ENCODE results near the gene CNTN4. TPM values are rescaled to one million over a fixed set of nuclear protein-coding genes. Genes with fewer than 3 reads are reported as not detected.

Gene CNTN4
- total RNA-seq, 1 donor, result 0.09 TPM

DNA sequence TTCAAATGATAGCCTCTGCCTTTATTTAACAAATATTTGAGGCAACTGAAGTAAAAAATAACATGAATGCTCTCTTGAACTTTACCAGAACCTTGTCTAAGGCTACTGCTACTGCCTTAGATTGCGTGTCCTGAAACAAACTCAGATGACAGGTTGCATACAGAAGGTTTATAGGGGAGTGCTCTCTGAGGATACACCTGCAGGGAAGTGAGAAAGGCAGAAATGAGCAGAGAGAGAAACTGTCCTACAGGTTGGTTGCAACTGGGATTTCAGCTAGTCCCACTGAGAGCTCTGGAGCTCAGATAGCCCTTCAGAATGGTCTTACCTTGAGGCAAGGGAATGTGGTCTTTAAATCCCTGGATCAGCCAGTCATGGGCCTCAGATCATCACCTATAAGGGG, 846.0 kb downstream of the CNTN4 start:
- no peak overlapping the region for H3K4me3 ChIP-seq (ENCODE audit: low read depth, low read length)
- TF ChIP-seq, protein P1, sequence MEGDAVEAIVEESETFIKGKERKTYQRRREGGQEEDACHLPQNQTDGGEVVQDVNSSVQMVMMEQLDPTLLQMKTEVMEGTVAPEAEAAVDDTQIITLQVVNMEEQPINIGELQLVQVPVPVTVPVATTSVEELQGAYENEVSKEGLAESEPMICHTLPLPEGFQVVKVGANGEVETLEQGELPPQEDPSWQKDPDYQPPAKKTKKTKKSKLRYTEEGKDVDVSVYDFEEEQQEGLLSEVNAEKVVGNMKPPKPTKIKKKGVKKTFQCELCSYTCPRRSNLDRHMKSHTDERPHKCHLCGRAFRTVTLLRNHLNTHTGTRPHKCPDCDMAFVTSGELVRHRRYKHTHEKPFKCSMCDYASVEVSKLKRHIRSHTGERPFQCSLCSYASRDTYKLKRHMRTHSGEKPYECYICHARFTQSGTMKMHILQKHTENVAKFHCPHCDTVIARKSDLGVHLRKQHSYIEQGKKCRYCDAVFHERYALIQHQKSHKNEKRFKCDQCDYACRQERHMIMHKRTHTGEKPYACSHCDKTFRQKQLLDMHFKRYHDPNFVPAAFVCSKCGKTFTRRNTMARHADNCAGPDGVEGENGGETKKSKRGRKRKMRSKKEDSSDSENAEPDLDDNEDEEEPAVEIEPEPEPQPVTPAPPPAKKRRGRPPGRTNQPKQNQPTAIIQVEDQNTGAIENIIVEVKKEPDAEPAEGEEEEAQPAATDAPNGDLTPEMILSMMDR (IDR thresholded peaks at IDR 0.05; ENCODE audit: insufficient read depth, low read length), result no peak
- DNase-seq (ENCODE audit: low read depth), result no peak

DNA sequence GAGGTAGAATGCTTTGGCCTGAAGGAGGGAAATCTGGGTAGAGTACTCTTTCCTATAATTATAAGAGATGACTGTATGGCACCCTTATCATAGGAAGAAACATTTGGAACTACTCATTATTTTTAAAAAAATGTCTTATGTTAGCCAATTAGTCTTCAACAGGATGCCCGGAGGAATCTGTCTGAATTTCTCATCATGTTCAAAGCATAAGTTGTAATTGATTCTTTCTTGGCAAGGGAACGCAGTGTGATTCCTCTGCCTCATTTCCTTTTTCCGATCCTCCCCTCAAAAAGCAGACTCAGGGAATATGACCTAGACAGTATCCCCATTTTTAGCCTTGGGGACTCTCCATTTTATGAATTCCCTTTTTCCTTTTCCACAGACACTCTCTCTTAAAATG, 846.5 kb downstream of the CNTN4 start:
- TF ChIP-seq, protein P1 (IDR thresholded peaks at IDR 0.05; ENCODE audit: insufficient read depth, low read length), result no peak
- DNase-seq (ENCODE audit: low read depth), result no peak
- H3K4me3 ChIP-seq (ENCODE audit: low read depth, low read length), result no peak overlapping the region

DNA sequence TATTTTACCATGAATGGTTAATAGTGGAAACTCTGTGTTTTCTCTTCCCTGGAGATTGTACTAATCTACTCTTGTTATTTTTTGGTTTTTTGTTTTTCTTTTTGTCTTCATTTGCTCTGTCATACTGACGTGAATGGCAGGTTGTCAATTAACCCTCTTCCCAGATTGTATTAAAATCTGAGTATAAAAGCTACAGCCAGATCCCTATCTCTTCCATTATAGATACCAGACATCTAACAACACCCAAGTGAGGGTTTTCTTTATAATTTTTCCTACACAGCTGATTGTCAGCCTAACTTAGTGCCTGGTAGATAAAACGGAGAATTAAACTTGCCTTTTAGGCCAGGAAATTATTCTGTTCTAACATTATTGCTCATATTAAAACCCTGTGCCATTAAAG, 848.9 kb downstream of the CNTN4 start:
- no peak overlapping the region for H3K4me3 ChIP-seq (ENCODE audit: low read depth, low read length)
- TF ChIP-seq, protein P1 (IDR thresholded peaks at IDR 0.05; ENCODE audit: insufficient read depth, low read length), result no peak
- no peak for DNase-seq (ENCODE audit: low read depth)

DNA sequence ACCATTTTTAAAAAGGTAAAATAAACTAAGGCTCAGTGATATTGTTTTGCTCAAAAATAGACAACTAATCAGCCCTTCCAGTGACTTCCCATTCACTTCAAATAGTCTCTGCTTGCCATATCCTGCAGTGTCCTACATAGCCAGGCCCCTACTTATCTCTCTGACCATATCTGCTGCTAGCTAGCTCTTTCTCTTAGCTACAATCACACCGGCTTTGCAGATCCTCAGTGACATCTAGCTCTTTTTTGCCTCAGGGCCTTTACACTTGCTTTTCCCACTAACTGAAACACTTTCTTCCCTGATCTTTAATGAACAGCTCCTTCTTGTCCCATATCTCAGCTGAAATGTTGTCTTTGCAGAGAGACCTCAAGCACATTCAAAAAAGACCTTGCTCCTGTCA, 850.2 kb downstream of the CNTN4 start:
- no peak overlapping the region for H3K4me3 ChIP-seq (ENCODE audit: low read depth, low read length)
- TF ChIP-seq, protein P1 (IDR thresholded peaks at IDR 0.05; ENCODE audit: insufficient read depth, low read length), result no peak
- no peak for DNase-seq (ENCODE audit: low read depth)

DNA sequence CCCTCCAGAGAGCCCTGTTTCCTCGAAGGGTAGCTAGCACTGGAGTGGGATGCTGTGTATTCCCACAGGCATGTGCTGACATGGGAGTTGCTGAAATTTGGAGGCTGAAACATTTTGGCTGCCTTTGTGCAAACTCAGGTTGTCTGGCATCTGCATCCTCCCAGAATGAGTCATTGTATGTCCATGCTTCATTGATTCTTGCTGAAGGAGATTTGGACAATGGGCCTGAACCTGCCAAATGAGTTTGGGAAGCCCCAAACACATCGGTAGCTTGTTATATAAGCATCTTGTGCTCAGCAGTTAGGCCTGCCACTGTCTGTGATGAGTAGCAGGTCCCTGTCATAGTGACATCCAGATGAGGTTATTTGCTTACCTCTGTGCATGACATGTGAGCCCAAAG, 851.5 kb downstream of the CNTN4 start:
- no peak overlapping the region for H3K4me3 ChIP-seq (ENCODE audit: low read depth, low read length)
- DNase-seq (ENCODE audit: low read depth), result no peak
- TF ChIP-seq, protein P1 (IDR thresholded peaks at IDR 0.05; ENCODE audit: insufficient read depth, low read length), result no peak

DNA sequence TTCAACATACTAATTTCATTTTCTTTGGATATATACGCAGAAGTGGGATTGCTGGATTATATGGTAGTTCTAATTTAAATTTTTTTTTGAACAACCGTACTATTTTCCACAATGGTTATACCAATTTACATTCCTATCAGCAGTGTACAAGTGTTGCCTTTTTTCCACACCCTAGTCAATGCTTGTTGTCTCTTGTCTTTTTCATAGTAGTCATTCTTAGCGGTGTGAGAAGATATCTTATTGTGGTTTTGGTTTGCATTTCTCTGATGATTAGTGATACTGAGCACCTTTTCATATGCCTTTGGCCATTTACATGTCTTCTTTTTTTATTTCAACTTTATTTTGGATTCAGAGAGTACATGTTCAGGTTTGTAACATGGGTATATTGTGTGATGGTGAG, 858.4 kb downstream of the CNTN4 start:
- no peak for DNase-seq (ENCODE audit: low read depth)
- no peak overlapping the region for H3K4me3 ChIP-seq (ENCODE audit: low read depth, low read length)
- TF ChIP-seq, protein P1 (IDR thresholded peaks at IDR 0.05; ENCODE audit: insufficient read depth, low read length), result no peak

DNA sequence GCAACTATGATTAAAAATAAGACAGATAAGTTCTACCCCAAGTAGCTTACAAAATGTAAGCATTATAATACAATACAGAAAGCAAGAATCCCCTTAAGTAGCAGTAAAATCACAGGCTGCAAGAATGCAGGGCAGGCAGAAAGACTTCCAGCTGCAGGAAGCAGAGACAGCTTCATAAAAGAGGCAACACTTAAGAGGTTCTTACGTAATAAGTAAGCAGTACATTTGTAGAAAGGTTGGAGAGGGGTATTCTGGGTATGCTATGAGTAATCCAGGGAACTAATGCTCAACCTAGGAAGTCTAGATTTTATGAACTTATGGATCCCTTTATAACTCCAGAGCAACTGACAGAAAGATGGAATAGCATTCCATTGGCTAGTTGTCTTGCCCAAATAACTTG, 859.9 kb downstream of the CNTN4 start:
- no peak overlapping the region for H3K4me3 ChIP-seq (ENCODE audit: low read depth, low read length)
- TF ChIP-seq, protein P1 (IDR thresholded peaks at IDR 0.05; ENCODE audit: insufficient read depth, low read length), result no peak
- DNase-seq (ENCODE audit: low read depth), result no peak

Data from fibroblast of the aortic adventitia (primary cell).